Inferior parietal cortex (tissue), 1 donor: ENCODE data around the gene PTCRA.

Source experiments
- DNase-seq: peaks from one replicate; pipeline ENCODE4 v3.0.0-alpha.2; 2016; ENCODE audit errors: extremely low spot score

Gene PTCRA

GRCh38 chr6:42973926-42974325 lies 58.1 kb downstream of the PTCRA start:
- DNase-seq = no peak

GRCh38 chr6:42974919-42975505 lies 59.2 kb downstream of the PTCRA start:
- no peak for DNase-seq
